ENCODE data around the gene GNE. TPM values are rescaled to one million over a fixed set of nuclear protein-coding genes. Genes with fewer than 3 reads are reported as not detected.
"Not testable (repeated sequence)": the region's sequence is repeated elsewhere in the genome, so short reads cannot be mapped to it uniquely, and the experiment has no call there.

GNE gene
- polyA plus RNA-seq, 1 experiment: 14.7 TPM

DNA sequence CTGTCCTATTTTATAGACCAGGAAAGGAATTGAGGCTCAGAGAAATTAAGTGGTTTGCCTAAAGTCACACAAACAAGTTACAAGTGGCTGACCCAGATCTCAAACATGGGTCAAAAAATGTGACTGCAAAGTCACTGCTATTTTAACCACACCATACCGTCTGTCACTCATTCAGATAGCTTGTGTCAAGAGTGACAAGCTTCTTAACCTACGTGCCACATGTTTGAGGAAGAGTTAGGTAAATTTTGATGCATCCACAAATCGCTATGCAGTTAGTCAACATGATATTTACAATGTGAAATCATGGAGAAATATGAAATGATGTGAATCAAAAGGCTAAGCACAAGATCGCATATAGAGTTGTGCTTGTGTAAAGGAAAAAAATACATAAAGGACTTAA is 22.7 kb upstream of the GNE start:
- ChIA-PET POLR2A (no interaction called here), CTCF (interaction anchor here (1.2 kb wide), 1 partner anchor 24 kb away, joined by 3 read pairs; no protein-coding TSS in a partner anchor)
- no peak overlapping the region for H3K4me3 ChIP-seq (ENCODE audit: low read depth, low read length)
- no peak for DNase-seq (ENCODE audit: low read depth)
- H3K36me3 ChIP-seq (ENCODE audit: control insufficient read depth, insufficient read depth, low read length): no peaks in the 10 kb centered on the region
- H3K27me3 ChIP-seq (ENCODE audit: control insufficient read depth, insufficient read depth, low read length): no peaks in the 10 kb centered on the region
- TF ChIP-seq, protein P1, sequence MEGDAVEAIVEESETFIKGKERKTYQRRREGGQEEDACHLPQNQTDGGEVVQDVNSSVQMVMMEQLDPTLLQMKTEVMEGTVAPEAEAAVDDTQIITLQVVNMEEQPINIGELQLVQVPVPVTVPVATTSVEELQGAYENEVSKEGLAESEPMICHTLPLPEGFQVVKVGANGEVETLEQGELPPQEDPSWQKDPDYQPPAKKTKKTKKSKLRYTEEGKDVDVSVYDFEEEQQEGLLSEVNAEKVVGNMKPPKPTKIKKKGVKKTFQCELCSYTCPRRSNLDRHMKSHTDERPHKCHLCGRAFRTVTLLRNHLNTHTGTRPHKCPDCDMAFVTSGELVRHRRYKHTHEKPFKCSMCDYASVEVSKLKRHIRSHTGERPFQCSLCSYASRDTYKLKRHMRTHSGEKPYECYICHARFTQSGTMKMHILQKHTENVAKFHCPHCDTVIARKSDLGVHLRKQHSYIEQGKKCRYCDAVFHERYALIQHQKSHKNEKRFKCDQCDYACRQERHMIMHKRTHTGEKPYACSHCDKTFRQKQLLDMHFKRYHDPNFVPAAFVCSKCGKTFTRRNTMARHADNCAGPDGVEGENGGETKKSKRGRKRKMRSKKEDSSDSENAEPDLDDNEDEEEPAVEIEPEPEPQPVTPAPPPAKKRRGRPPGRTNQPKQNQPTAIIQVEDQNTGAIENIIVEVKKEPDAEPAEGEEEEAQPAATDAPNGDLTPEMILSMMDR (IDR thresholded peaks at IDR 0.05; ENCODE audit: insufficient read depth, low read depth, low read length): no peak

DNA sequence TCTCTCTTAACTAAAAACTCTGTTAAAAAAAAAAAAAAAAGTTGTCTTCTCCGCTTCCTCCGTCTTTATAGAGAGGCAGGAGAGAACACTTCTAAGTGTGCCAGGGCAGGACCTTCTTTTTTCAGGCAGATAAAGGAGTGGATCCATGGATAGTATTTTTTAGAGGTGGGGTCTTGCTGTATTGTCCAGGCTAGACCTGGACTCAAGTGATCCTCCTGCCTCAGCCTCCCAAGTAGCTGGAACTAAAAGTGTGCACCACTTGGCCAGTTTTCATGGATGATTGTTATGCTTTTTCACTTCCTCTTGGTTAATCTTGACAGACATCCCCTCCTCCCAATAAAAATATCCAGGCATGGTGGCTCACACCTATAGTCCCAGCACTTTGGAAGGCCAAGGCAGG is 20.0 kb upstream of the GNE start:
- no peaks in the 10 kb centered on the region for H3K36me3 ChIP-seq (ENCODE audit: control insufficient read depth, insufficient read depth, low read length)
- no peak overlapping the region for H3K4me3 ChIP-seq (ENCODE audit: low read depth, low read length)
- DNase-seq (ENCODE audit: low read depth): no peak
- no peaks in the 10 kb centered on the region for H3K27me3 ChIP-seq (ENCODE audit: control insufficient read depth, insufficient read depth, low read length)
- TF ChIP-seq, protein P1 (IDR thresholded peaks at IDR 0.05; ENCODE audit: insufficient read depth, low read depth, low read length): no peak
- ChIA-PET POLR2A (no interaction called here), CTCF (interaction anchor here (0.9 kb wide), 1 partner anchor 30 kb away, joined by 4 read pairs; no protein-coding TSS in a partner anchor)

DNA sequence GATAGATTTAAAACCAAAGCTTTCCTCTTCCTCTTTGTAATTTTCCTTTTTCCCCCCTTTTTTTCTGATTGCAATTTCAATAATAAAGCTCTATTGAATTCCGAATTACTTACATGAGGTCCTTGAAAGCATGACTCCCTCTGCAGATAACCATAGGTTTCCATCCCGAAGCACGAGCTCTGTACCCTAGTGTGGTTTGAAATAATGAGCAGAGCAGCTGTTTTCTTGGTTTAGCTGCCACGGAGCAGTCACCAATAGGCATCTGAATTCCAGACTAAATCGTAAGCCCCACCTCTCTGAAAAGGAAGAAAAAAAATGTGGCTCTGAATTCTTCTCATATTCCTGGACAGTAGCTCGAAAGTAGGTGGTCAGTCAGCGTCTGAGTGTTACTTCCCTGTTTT is 18.5 kb upstream of the GNE start:
- CTCF ChIA-PET: no interaction called here
- peak; percentile 57 for DNase-seq (ENCODE audit: low read depth)
- POLR2A ChIA-PET: interaction anchor here (0.7 kb wide), 2 partner anchors 18 to 200 kb away, joined by 6 to 15 read pairs; partner anchors contain the start of gene GNE
- TF ChIP-seq, protein P1 (IDR thresholded peaks at IDR 0.05; ENCODE audit: insufficient read depth, low read depth, low read length): no peak
- Histone ChIP-seq H3K36me3 (ENCODE audit: control insufficient read depth, insufficient read depth, low read length) (no peaks in the 10 kb centered on the region), H3K4me3 (ENCODE audit: low read depth, low read length) (no peak overlapping the region), H3K27me3 (ENCODE audit: control insufficient read depth, insufficient read depth, low read length) (no peaks in the 10 kb centered on the region)

DNA sequence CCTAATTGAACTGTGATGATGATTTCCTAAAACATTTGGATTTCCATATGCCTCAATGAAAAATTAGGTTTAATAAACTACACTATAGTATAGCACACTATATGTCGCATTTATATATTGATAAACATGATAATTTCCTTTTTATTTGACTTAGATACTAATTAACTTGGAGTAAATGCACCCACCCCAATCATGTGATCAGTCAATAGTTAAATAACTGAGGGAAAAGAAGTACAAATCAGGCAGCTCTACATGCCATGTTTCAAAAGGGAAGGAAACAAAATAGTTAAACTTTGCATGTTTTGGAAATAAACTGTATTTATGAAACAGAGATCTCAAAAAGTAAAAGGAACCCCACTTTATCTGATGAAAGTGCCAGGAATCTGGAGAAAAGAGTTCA is 18.0 kb upstream of the GNE start:
- CTCF ChIA-PET: no interaction called here
- Histone ChIP-seq H3K36me3 (ENCODE audit: control insufficient read depth, insufficient read depth, low read length) (no peaks in the 10 kb centered on the region), H3K27me3 (ENCODE audit: control insufficient read depth, insufficient read depth, low read length) (no peaks in the 10 kb centered on the region), H3K4me3 (ENCODE audit: low read depth, low read length) (no peak overlapping the region)
- TF ChIP-seq, protein P1 (IDR thresholded peaks at IDR 0.05; ENCODE audit: insufficient read depth, low read depth, low read length): no peak
- POLR2A ChIA-PET: no interaction called here
- no peak for DNase-seq (ENCODE audit: low read depth)

DNA sequence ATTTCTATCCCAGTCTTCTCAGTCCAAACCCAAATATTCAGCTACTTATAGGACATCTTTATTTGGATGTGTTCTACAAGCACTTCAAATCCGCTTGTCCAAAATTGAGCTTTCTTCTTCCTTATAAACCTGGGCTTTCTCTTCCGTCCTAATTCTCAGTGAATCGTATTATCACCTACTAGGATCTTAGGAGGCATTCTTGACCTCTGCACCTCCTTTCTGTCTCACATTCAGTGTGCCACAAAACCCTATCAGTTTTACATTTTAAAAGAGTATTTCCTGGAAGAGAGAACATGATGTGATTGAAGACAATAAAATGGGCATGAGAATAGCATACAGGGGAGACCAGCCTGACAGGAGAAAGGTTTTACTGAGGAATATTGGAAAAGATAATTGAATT is 16.8 kb upstream of the GNE start:
- H3K4me3 ChIP-seq (ENCODE audit: low read depth, low read length): no peak overlapping the region

DNA sequence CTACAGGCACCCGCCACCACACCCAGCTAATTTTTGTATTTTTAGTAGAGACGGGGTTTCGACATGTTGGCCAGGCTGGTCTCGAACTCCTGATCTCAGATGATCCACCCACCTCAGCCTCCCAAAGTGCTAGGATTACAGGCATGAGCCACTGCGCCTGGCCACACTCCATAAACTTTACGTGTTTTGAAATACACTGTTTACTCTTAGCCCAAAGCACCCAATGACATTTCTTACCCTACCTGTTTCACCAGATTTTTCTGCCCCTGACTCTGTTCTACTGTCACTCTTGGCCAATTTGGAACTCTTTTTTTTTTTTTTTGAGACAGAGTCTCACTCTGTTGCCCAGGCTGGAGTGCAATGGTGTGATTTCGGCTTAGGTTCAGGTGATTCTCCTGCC is 15.1 kb upstream of the GNE start:
- H3K27me3 ChIP-seq (ENCODE audit: control insufficient read depth, insufficient read depth, low read length); H3K4me3 ChIP-seq (ENCODE audit: low read depth, low read length); CTCF ChIA-PET; DNase-seq (ENCODE audit: low read depth); H3K36me3 ChIP-seq (ENCODE audit: control insufficient read depth, insufficient read depth, low read length): not testable (repeated sequence)
- POLR2A ChIA-PET: interaction anchor here (0.6 kb wide), 1 partner anchor 9 kb away, joined by 7 read pairs; no protein-coding TSS in a partner anchor

More for the DNA sequence above, 16.8 kb upstream of the GNE start:
- TF ChIP-seq, protein P1 (IDR thresholded peaks at IDR 0.05; ENCODE audit: insufficient read depth, low read depth, low read length): no peak
- ChIA-PET POLR2A (no interaction called here), CTCF (no interaction called here)
- no peak for DNase-seq (ENCODE audit: low read depth)
- no peaks in the 10 kb centered on the region for H3K36me3 ChIP-seq (ENCODE audit: control insufficient read depth, insufficient read depth, low read length)
- H3K27me3 ChIP-seq (ENCODE audit: control insufficient read depth, insufficient read depth, low read length): no peaks in the 10 kb centered on the region

Data from BJ (cell line).